Pancreas (tissue), 10 donors: ENCODE measurements around the gene TRIOBP. TPM values are rescaled to one million over a fixed set of nuclear protein-coding genes. Genes with fewer than 3 reads are reported as not detected.

ENCODE experiments used
- ATAC-seq, 4 donors: fragments of 200-7000 bp; cut with Tn5 transposase; one replicate each; pipeline versions ENCODE4 v1.8.0 to v1.9.1; 2020; ENCODE audit warnings: mild to moderate bottlenecking in 4 of 4, moderate library complexity in 4 of 4
- DNase-seq, 6 donors: peaks; one replicate each; pipeline ENCODE4 v3.0.0-alpha.2; 2020
- FAIRE-seq: peaks from 2 replicates; lab custom pipeline; 2012; peaks lifted over from hg19 to GRCh38; lab: Jason Lieb, UNC
- H3K27ac ChIP-seq, 4 donors: fragments of 200-600 bp; sonication (generic); 1 replicate in 3 of 4; 2 replicates in 1 of 4; pipeline versions ENCODE4 v1.5.0 to v1.8.0; 2020
- H3K27me3 ChIP-seq, 4 donors: fragments of 200-600 bp; one replicate each; pipeline ENCODE4 v1.8.0; 2021
- H3K36me3 ChIP-seq, 3 donors: fragments of 200-600 bp; sonication (generic) in 1 of 3; one replicate each; pipeline versions ENCODE4 v1.5.0 to v1.8.0; 2020 to 2021
- H3K4me1 ChIP-seq, 3 donors: fragments of 200-600 bp; one replicate each; pipeline ENCODE4 v1.8.0; 2021
- H3K4me3 ChIP-seq, 4 donors: fragments of 200-600 bp; sonication (generic) in 2 of 4; one replicate each; pipeline versions ENCODE4 v1.5.0 to v1.8.0; 2020 to 2021
- H3K9me3 ChIP-seq, 4 donors: fragments of 200-600 bp; one replicate each; pipeline ENCODE4 v1.8.0; 2021
- CTCF ChIP-seq, 4 donors: fragments of 200-600 bp; sonication (generic) in 3 of 4; IDR thresholded peaks; one replicate each; pipeline versions ENCODE4 v1.5.0 to v1.8.0; 2021; ENCODE audit warnings: antibody characterized with exemption in 4 of 4
- WGBS, 2 donors: extraction: QIAGEN DNeasy Blood & Tissue Kit; methylation state at CpG; one replicate each; pipeline ENCODE4 v1.1.7; 2013; 5-methylcytosine and 5-hydroxymethylcytosine counted together
- intact Hi-C, 3 donors: fragments of 100-400 bp; cut with DNase I; formaldehyde crosslinking; loops; one replicate each; pipeline versions ENCODE4 v1.11.1 to v1.14.2; 2022
- polyA plus RNA-seq, 2 donors: library from polyadenylated mRNA; stranded (reverse); fragments of 200-250 nt; gene quantifications; one replicate each; pipeline ENCODE4 v1.2.3, GENCODE V29; 2013
- total RNA-seq, 6 donors: library from RNA; stranded (reverse); fragmentation: NEBNext Ultra II Directional in 4 of 6; extraction: Animal tissue kit (Norgen Biotek cat#: 25700) in 4 of 6; gene quantifications; one replicate each; pipeline versions ENCODE4 v1.2.1 to v1.2.4, GENCODE V29; 2021 to 2023
- donor health status: healthy with polysubstance abuse.
- donor health status: DM: no; HTN: no; CAD: no; lungs with moderate emphysema.
- donor health status: DM: no; HTN: no; CAD: no.
- donor health status: control.
- donor health status: control.
- donor health status: Bipolar disorder and iron deficiency.
- donor health status: DM: yes; HTN: yes; CAD: no.
- donor health status: DM: no; HTN: no; CAD: no.
- donor health status: DM: no; HTN: no; CAD: no.
- donor health status: DM: yes; HTN: yes; CAD: no.

The TRIOBP gene
- total and polyA plus RNA-seq, 8 donors, result 17.4 to 36.6 (median 24.1) TPM

DNA sequence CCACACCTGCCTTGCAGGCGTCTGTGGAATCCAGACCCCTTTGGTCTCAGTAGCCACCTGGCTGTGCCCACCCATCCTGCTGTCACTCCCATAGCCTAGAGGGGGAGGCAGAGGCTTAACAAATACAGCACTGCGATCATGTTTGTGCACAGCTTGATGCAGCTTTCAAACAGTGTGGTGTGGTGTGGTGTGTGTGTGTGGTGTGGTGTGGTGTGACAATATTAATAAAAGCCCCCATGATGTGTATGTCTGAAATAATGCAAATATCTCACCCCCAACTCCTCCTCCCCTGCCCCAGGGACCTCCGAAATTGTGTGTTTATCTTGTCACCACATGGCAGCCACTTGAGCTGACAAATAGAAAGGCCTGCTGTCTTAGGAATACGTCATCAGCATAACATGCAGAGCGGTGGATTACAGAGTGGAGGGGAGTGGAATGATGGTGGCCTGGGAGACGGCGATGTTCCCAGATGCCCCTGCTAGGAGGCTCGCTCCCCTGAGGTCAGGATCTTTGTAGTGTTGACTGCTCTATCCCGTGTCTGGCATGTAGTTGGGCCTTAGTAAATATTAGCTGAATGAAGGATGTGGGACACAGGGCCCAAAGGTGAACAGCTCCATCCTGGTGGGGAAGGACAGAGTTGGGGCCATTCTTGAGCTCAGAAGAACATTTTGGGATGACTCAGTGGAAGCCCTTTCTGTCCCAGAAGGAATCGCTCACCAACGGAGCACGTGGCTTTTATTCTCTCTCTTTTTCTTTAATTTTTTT, 35.5 kb upstream of the TRIOBP start:
- H3K27me3 ChIP-seq, result no peaks in the 10 kb centered on the region
- TF ChIP-seq CTCF (IDR thresholded peaks at IDR 0.05), result no peak
- intact Hi-C loops, result no loop called here
- ATAC-seq (peak in 1 of 4 donors; percentile 6), FAIRE-seq (no peak), DNase-seq (peak in 1 of 6 donors; percentile 15)
- no peak overlapping the region for H3K27ac ChIP-seq
- WGBS, 2 donors, result 51 to 58% methylated on average over 12 of the region's 12 CpGs
- no peaks in the 10 kb centered on the region for H3K9me3 ChIP-seq
- H3K4me1 ChIP-seq, result peaks cover 0 to 11% (median 0%) of the 10 kb centered on the region in 3 donors
- H3K36me3 ChIP-seq, result peaks cover 0 to 3% (median 0%) of the 10 kb centered on the region in 3 donors
- H3K4me3 ChIP-seq, result no peak overlapping the region

DNA sequence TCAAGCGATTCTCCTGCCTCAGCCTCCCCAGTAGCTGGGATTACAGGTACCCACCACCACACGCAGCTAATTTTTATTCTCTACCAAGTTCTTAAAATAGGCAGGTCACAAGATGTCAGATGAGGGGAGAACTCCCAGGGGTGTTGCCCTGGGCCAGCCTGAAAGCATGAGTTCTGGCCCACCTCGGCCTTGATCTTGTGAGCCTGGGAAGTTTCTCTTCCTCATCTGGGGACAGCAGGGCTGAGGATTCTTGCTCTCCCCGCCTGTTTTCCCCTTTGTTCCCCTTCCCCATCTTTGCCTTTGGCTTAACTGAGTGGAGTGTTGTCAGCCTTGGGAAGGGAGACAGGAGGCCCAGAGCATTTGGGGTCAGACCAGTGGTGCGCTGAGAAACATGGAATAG, 34.8 kb upstream of the TRIOBP start:
- H3K27ac ChIP-seq, result no peak overlapping the region
- intact Hi-C loops, result no loop called here
- WGBS, 2 donors, result 82 to 89% methylated on average over 5 of the region's 5 CpGs

GRCh38 chr22:37663521-37664140, 33.2 kb upstream of the TRIOBP start:
- no peak for DNase-seq
- no peak overlapping the region for H3K27ac ChIP-seq

More for the DNA sequence above, 34.8 kb upstream of the TRIOBP start:
- DNase-seq, result no peak
- ATAC-seq, result no peak
- Histone ChIP-seq H3K36me3 (peaks cover 0 to 3% (median 0%) of the 10 kb centered on the region in 3 donors), H3K4me1 (peaks cover 0 to 11% (median 0%) of the 10 kb centered on the region in 3 donors), H3K27me3 (no peaks in the 10 kb centered on the region), H3K4me3 (no peak overlapping the region), H3K9me3 (no peaks in the 10 kb centered on the region)
- TF ChIP-seq CTCF (IDR thresholded peaks at IDR 0.05), result no peak
- FAIRE-seq, result no peak

DNA sequence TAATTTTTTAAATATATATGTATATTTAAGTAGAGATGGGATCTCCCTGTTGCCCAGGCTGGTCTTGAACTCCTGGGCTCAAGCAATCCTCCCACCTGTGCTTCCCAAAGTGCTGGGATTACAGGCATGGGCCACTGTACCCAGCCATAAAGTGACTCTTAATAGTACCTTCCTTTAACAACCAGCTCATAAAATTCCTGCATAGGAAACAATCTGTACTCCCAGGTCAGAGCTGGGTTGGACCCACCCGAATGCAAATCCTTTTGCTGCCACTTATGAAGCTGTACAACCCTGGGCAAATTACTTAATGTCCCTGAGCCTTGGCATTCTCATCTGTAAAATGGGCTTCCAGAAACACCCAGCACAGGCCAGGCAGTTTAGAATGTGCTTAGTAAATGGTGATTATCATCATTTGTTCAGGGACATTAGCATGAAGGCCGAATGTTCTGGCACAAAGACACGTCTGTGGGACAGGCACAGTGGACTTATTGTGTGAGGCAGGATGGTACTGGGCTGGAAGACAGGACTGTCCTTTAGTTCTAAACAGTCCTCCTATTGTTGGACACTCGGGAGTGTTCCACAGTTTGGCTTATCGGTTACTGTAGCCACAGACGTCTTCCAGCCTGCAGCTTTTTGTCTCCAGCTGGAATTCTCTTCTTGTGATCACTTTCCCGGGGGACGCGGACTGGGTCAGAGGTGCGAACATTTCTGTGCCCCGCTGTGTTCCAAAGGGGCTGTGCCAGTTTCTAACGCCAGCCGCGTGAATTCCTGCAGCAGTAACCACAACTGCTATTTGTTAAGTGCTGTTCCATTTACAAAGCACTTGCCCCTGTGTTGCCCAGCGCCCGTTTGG, 32.4 kb upstream of the TRIOBP start:
- Histone ChIP-seq H3K27ac (no peak overlapping the region), H3K4me1 (peaks cover 0 to 9% (median 0%) of the 10 kb centered on the region in 3 donors), H3K36me3 (peaks cover 0 to 3% (median 0%) of the 10 kb centered on the region in 3 donors), H3K9me3 (no peaks in the 10 kb centered on the region), H3K27me3 (no peaks in the 10 kb centered on the region), H3K4me3 (no peak overlapping the region)
- intact Hi-C loops, result no loop called here
- no peak for TF ChIP-seq CTCF (IDR thresholded peaks at IDR 0.05)
- ATAC-seq (peak in 1 of 4 donors; percentile 11), FAIRE-seq (no peak), DNase-seq (peak in 1 of 6 donors; percentile 12)
- 54 to 65% methylated on average over 16 of the region's 16 CpGs for whole genome bisulfite sequencing, 2 donors

More at GRCh38 chr22:37663521-37664140, 33.2 kb upstream of the TRIOBP start:
- Histone ChIP-seq H3K4me1 (peaks cover 0 to 11% (median 0%) of the 10 kb centered on the region in 3 donors), H3K4me3 (no peak overlapping the region), H3K9me3 (no peaks in the 10 kb centered on the region), H3K27me3 (no peaks in the 10 kb centered on the region), H3K36me3 (peaks cover 0 to 3% (median 0%) of the 10 kb centered on the region in 3 donors)
- 82% methylated on average over 16 of the region's 16 CpGs for WGBS, 2 donors
- ATAC-seq (no peak), FAIRE-seq (no peak)
- intact Hi-C loops, result no loop called here
- no peak for TF ChIP-seq CTCF (IDR thresholded peaks at IDR 0.05)
